Stromal cell of bone marrow (primary cell): Measurements from ENCODE around the gene CALM3.

Source experiments
- DNase-seq: peaks from one replicate; pipeline ENCODE4 v3.0.0-alpha.2; 2012; ENCODE audit warnings: low read depth

The CALM3 gene

GRCh38 chr19:46639358-46640182 lies 38.4 kb downstream of the CALM3 start:
- DNase-seq, result no peak

GRCh38 chr19:46640656-46641055 lies 39.5 kb downstream of the CALM3 start:
- no peak for DNase-seq

- DNase-seq, result no peak
Observed at GRCh38 chr19:46644720-46645119, 43.6 kb downstream of the CALM3 start.

- DNase-seq, result no peak
Observed at GRCh38 chr19:46646402-46646801, 45.3 kb downstream of the CALM3 start.

GRCh38 chr19:46648060-46648960 lies 47.2 kb downstream of the CALM3 start:
- no peak for DNase-seq

- DNase-seq, result no peak
Observed at GRCh38 chr19:46648961-46649960, 48.1 kb downstream of the CALM3 start.

GRCh38 chr19:46650445-46650844 lies 49.3 kb downstream of the CALM3 start:
- DNase-seq, result no peak

GRCh38 chr19:46654621-46655152 lies 53.6 kb downstream of the CALM3 start:
- DNase-seq, result no peak

GRCh38 chr19:46656541-46656940 lies 55.4 kb downstream of the CALM3 start:
- no peak for DNase-seq

- DNase-seq, result no peak
Observed at GRCh38 chr19:46659151-46660007, 58.2 kb downstream of the CALM3 start.

GRCh38 chr19:46660008-46660517 lies 58.9 kb downstream of the CALM3 start:
- DNase-seq, result no peak
